Omental fat pad (tissue), 4 donors: Measurements from ENCODE around the gene FBXL14. TPM values are rescaled to one million over a fixed set of nuclear protein-coding genes. Genes with fewer than 3 reads are reported as not detected.
"Not testable (repeated sequence)": the region's sequence is repeated elsewhere in the genome, so short reads cannot be mapped to it uniquely, and the experiment has no call there.

Experiments used
- ATAC-seq: fragments of 150-250 bp; one replicate; pipeline ENCODE4 v1.9.1; 2016; ENCODE audit warnings: mild to moderate bottlenecking, moderate library complexity; ENCODE audit not compliant: low FRiP score
- DNase-seq: peaks from one replicate; pipeline ENCODE4 v3.0.0-alpha.2; 2019; ENCODE audit warnings: low spot score
- CTCF ChIP-seq, 3 donors: fragments of 450-650 bp; IDR thresholded peaks; one replicate each; pipeline ENCODE4 v1.5.1; 2016 to 2017; ENCODE audit warnings: antibody characterized with exemption in 3 of 3, mild to moderate bottlenecking in 3 of 3, moderate library complexity in 2 of 3
- total RNA-seq, 4 donors: library from RNA; depleted of rRNA; stranded (reverse); fragments of >200 nt; gene quantifications; one replicate each; pipeline ENCODE4 v1.1.0, GENCODE V29; 2016

FBXL14 gene
- total RNA-seq, 4 donors from 2014 or later, result 7.3 to 15.6 (median 10.1) TPM

- no peak for DNase-seq
- TF ChIP-seq CTCF (IDR thresholded peaks at IDR 0.05), result no peak
- no peak for ATAC-seq
Measured at GRCh38 chr12:1604464-1604863, 10.1 kb upstream of the FBXL14 start.

GRCh38 chr12:1603269-1603993, 9.1 kb upstream of the FBXL14 start:
- ATAC-seq (no peak), DNase-seq (no peak)
- TF ChIP-seq CTCF (IDR thresholded peaks at IDR 0.05), result no peak

- not testable (repeated sequence) for ATAC-seq, DNase-seq
Measured at GRCh38 chr12:1602706-1603105, 8.3 kb upstream of the FBXL14 start.

- no peak for DNase-seq
- no peak for ATAC-seq
- TF ChIP-seq CTCF (IDR thresholded peaks at IDR 0.05), result no peak
Measured at GRCh38 chr12:1598757-1599156, 4.4 kb upstream of the FBXL14 start.

- no peak for TF ChIP-seq CTCF (IDR thresholded peaks at IDR 0.05)
- DNase-seq (no peak), ATAC-seq (no peak)
Measured at GRCh38 chr12:1595690-1596347, 1.4 kb upstream of the FBXL14 start.

- DNase-seq (no peak), ATAC-seq (no peak)
- TF ChIP-seq CTCF (IDR thresholded peaks at IDR 0.05), result no peak
Measured at GRCh38 chr12:1595026-1595561, 713 bp upstream of the FBXL14 start.

- ATAC-seq (no peak), DNase-seq (no peak)
- no peak for TF ChIP-seq CTCF (IDR thresholded peaks at IDR 0.05)
Measured at GRCh38 chr12:1594006-1594260, 448 bp downstream of the FBXL14 start.
